ENCODE measurements around the gene HDAC9.

DNA sequence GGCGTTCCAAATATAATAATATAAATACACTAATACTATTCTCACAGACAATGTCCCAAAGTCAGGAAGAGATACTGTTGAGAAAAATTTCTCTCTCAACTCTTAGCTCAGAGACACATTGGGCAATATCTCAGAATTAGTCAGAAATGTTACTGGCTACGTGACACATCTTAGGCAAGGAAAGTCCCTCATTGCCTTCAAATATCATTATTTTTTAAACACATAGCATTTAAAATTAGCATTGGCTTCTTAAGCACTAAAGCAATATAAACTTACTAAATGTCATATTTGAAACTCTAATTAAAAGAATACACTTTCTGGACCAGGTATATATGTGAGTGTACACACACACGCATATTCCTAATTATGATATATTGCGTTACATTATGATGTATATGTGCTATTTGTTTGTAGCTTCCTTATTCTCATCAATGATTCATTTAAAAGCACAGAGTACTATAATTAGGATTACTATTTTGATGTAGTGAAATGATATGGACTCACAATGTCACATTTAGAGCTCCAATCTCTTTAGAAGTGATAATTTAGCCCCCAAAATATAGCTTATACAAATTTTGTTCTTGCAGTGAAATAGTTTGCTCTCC, 366.1 kb downstream of the HDAC9 start:
- TF ChIP-seq, protein P1, sequence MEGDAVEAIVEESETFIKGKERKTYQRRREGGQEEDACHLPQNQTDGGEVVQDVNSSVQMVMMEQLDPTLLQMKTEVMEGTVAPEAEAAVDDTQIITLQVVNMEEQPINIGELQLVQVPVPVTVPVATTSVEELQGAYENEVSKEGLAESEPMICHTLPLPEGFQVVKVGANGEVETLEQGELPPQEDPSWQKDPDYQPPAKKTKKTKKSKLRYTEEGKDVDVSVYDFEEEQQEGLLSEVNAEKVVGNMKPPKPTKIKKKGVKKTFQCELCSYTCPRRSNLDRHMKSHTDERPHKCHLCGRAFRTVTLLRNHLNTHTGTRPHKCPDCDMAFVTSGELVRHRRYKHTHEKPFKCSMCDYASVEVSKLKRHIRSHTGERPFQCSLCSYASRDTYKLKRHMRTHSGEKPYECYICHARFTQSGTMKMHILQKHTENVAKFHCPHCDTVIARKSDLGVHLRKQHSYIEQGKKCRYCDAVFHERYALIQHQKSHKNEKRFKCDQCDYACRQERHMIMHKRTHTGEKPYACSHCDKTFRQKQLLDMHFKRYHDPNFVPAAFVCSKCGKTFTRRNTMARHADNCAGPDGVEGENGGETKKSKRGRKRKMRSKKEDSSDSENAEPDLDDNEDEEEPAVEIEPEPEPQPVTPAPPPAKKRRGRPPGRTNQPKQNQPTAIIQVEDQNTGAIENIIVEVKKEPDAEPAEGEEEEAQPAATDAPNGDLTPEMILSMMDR (IDR thresholded peaks at IDR 0.05): no peak
- TF ChIP-seq GATA3 (IDR thresholded peaks at IDR 0.05; ENCODE audit: borderline replicate concordance): no peak
- no peak for TF ChIP-seq MAZ (IDR thresholded peaks at IDR 0.05; ENCODE audit: borderline replicate concordance, low read depth, low read length)
- TF ChIP-seq POLR2A (IDR thresholded peaks at IDR 0.05; ENCODE audit: low read length): no peak
- no peak for TF ChIP-seq PHF8 (IDR thresholded peaks at IDR 0.05; ENCODE audit: borderline replicate concordance, low read depth)
- no peak for TF ChIP-seq MYC (IDR thresholded peaks at IDR 0.05; ENCODE audit: borderline replicate concordance, low read length)
- no peak for TF ChIP-seq KDM1A (IDR thresholded peaks at IDR 0.05; ENCODE audit: low read depth)
- no peak for TF ChIP-seq ZC3H11A (IDR thresholded peaks at IDR 0.05)
- TF ChIP-seq EP300 (IDR thresholded peaks at IDR 0.05): no peak
- no peak for TF ChIP-seq JUN (IDR thresholded peaks at IDR 0.05)
- no peak for TF ChIP-seq CEBPB (IDR thresholded peaks at IDR 0.05)
- no peak for TF ChIP-seq MAFK (IDR thresholded peaks at IDR 0.05; ENCODE audit: partially characterized antibody)
